Right lobe of liver (tissue), 6 donors: ENCODE results near the gene KRTAP9-3. TPM values are rescaled to one million over a fixed set of nuclear protein-coding genes. Genes with fewer than 3 reads are reported as not detected.
"Not testable (repeated sequence)": the region's sequence is repeated elsewhere in the genome, so short reads cannot be mapped to it uniquely, and the experiment has no call there.

Source experiments
- ATAC-seq, 4 donors: fragments of 200-7000 bp; cut with Tn5 transposase; one replicate each; pipeline ENCODE4 v1.9.1; 2020; ENCODE audit warnings: mild to moderate bottlenecking in 4 of 4, moderate library complexity in 4 of 4
- DNase-seq, 3 donors: peaks; one replicate each; pipeline ENCODE4 v3.0.0-alpha.2; 2020
- H3K27ac ChIP-seq, 3 donors: fragments of 200-600 bp; one replicate each; pipeline ENCODE4 v1.8.0; 2022
- H3K27me3 ChIP-seq, 2 donors: fragments of 200-600 bp; one replicate each; pipeline ENCODE4 v1.8.0; 2022
- H3K36me3 ChIP-seq, 4 donors: fragments of 200-600 bp; sonication (generic) in 1 of 4; one replicate each; pipeline versions ENCODE4 v1.5.1 to v1.8.0; 2017 to 2022; ENCODE audit warnings: control low read depth in 1 of 4
- H3K4me1 ChIP-seq, 4 donors: fragments of 200-600 bp; sonication (generic) in 1 of 4; one replicate each; pipeline versions ENCODE4 v1.5.1 to v1.8.0; 2017 to 2022; ENCODE audit warnings: control low read depth in 1 of 4
- H3K4me3 ChIP-seq, 3 donors: fragments of 200-600 bp; one replicate each; pipeline ENCODE4 v1.8.0; 2022
- H3K9me3 ChIP-seq, 4 donors: fragments of 200-600 bp; sonication (generic) in 1 of 4; one replicate each; pipeline versions ENCODE4 v1.5.1 to v1.8.0; 2017 to 2022; ENCODE audit warnings: control low read depth in 1 of 4
- CTCF ChIP-seq, 4 donors: fragments of 200-600 bp in 3 of 4; fragments of 450-650 bp in 1 of 4; IDR thresholded peaks; one replicate each; pipeline versions ENCODE4 v1.5.1 to v1.8.0; 2016 to 2022; ENCODE audit warnings: antibody characterized with exemption in 4 of 4, mild to moderate bottlenecking in 2 of 4
- POLR2A ChIP-seq: fragments of 450-650 bp; IDR thresholded peaks from one replicate; pipeline ENCODE4 v1.6.1; 2017; ENCODE audit warnings: antibody characterized with exemption, mild to moderate bottlenecking
- WGBS: methylation state at CpG from one replicate; pipeline ENCODE4 v1.1.6; 2018; ENCODE audit warnings: low coverage, low lambda C conversion rate; ENCODE audit not compliant: insufficient coverage; ENCODE audit errors: missing lambda C conversion rate; 5-methylcytosine and 5-hydroxymethylcytosine counted together
- intact Hi-C, 2 donors: fragments of 100-400 bp; cut with DNase I; formaldehyde crosslinking; loops; one replicate each; pipeline versions ENCODE4 v1.11.2 to v1.14.1; 2022
- small RNA-seq, 2 experiments: library from RNA; depleted of rRNA; stranded (forward); fragments of <200 nt; gene quantifications; one replicate each; pipeline ENCODE3, GENCODE V24; 2016
- total RNA-seq, 6 experiments: library from RNA; depleted of rRNA in 2 of 6; stranded (reverse); fragments of >200 nt in 2 of 6; fragmentation: NEBNext Ultra II Directional in 3 of 6; extraction: Animal tissue kit (Norgen Biotek cat#: 25700) in 3 of 6; gene quantifications; one replicate each; pipeline versions ENCODE4 v1.1.0 to v1.2.4, GENCODE V29; 2016 to 2023
- donor health status: DM: no; HTN: yes; CAD: no.
- donor health status: DM: no; HTN: no; CAD: no.
- donor health status: DM: no; HTN: no; CAD: no.
- donor health status: DM: no; HTN: yes; CAD: no.
- donor health status: DM: no; HTN: yes; CAD: no.

The KRTAP9-3 gene
- total RNA-seq, 6 experiments from 2014 or later: not detected

GRCh38 chr17:41271858-41272257 is 39.6 kb downstream of the KRTAP9-3 start:
- DNase-seq: no peak
- no peak overlapping the region for H3K4me3 ChIP-seq
- H3K4me1 ChIP-seq: no peaks in the 10 kb centered on the region
- ATAC-seq: no peak
- H3K27ac ChIP-seq: no peak overlapping the region
- TF ChIP-seq POLR2A: no peak
- TF ChIP-seq CTCF (IDR thresholded peaks at IDR 0.05): no peak
- H3K9me3 ChIP-seq: no peaks in the 10 kb centered on the region
- 13% methylated on average over 1 of the region's 1 CpG for WGBS
- intact Hi-C loops: no loop called here
- no peaks in the 10 kb centered on the region for H3K36me3 ChIP-seq
- no peaks in the 10 kb centered on the region for H3K27me3 ChIP-seq

DNA sequence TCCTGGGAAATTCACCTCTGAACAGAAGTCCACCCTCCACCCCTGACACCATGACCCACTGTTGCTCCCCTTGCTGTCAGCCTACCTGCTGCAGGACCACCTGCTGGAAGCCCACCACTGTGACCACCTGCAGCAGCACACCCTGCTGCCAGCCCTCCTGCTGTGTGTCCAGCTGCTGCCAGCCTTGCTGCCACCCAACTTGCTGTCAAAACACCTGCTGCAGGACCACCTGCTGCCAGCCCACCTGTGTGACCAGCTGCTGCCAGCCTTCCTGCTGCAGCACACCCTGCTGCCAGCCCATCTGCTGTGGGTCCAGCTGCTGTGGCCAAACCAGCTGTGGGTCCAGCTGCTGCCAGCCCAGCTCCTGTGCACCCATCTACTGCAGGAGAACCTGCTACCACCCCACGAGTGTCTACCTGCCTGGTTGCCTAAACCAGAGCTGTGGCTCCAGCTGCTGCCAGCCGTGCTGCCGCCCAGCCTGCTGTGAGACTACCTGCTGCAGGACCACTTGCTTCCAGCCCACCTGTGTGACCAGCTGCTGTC is 43.5 kb downstream of the KRTAP9-3 start, which contains the start of gene KRTAP9-7:
TSS of gene KRTAP9-7 (plus strand) at position 51 of the 543 bp plus-strand sequence. CDS start at position 51, 0 bp downstream.
- intact Hi-C loops, H3K27me3 ChIP-seq, H3K4me1 ChIP-seq, H3K4me3 ChIP-seq, H3K36me3 ChIP-seq, H3K27ac ChIP-seq, DNase-seq, H3K9me3 ChIP-seq, ATAC-seq: not testable (repeated sequence)
- no CpG with 5 or more reads among the region's 3 CpGs for WGBS

DNA sequence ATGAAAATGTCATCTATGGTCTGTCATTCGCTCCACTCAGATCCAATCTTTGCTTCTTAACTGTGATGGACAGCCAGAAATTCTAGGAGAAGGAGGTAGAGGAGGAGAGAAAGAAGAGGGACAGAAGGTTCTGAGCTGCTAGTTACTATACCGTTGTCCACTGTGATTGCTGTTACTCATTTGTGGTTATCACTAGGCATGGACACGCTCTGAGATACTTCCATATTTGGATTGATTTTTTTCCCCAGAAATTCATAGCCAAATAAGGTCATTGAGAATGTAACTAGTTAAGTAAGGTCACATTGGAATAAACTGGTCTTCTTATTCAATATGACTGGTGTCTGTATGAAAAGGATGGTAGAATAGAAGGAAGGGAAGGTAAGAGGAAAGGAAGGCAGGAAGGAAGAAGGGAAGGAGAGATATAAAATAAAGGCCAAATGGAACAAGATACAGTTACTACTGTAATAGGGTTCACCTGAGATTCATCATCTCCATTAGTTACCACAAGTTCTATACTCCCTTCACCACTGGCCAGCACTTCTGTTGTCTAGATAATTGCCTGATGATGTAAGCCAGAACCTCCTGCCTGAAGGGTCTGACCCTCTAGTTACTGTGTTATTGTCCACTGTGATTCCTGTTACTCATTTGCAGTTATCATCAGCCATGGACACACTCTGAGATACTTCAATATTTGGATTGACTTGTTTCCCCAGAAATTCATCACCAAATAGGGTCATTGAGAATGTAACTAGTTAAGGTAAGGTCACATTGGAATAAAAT is 46.1 kb downstream of the KRTAP9-3 start:
- no peak for TF ChIP-seq POLR2A
- no peak for TF ChIP-seq CTCF (IDR thresholded peaks at IDR 0.05)
- Histone ChIP-seq H3K27ac (no peak overlapping the region), H3K9me3 (no peaks in the 10 kb centered on the region), H3K27me3 (no peaks in the 10 kb centered on the region), H3K4me3 (no peak overlapping the region), H3K4me1 (no peaks in the 10 kb centered on the region), H3K36me3 (no peaks in the 10 kb centered on the region)
- WGBS: 64% methylated on average over 3 of the region's 3 CpGs
- ATAC-seq (no peak), DNase-seq (no peak)
- intact Hi-C loops: no loop called here

Small RNA genes within 50 kb of the gene (small RNA-seq; reads per million reads assigned to genes)
- gene KRTAP4-17P (0 reads per million in 2 experiments), gene KRTAP9-10P (0 reads per million in 2 experiments)

Other genes with a start within 250 kb of the KRTAP9-3 start
- not detected for gene KRT40, start 248.1 kb upstream of the KRTAP9-3 start, total RNA-seq
- not detected for gene KRTAP3-3, start 238.3 kb upstream of the KRTAP9-3 start, total RNA-seq
- not detected for gene KRTAP3-2, start 232.5 kb upstream of the KRTAP9-3 start, total RNA-seq
- not detected for gene KRTAP3-1, start 223.3 kb upstream of the KRTAP9-3 start, total RNA-seq
- gene KRTAP1-5, start 205.2 kb upstream of the KRTAP9-3 start, total RNA-seq: not detected
- gene KRTAP1-4, start 202.3 kb upstream of the KRTAP9-3 start, total RNA-seq: not detected
- not detected for gene KRTAP1-3, start 197.6 kb upstream of the KRTAP9-3 start, total RNA-seq
- gene KRTAP1-1, start 191.0 kb upstream of the KRTAP9-3 start, total RNA-seq: not detected
- not detected for gene KRTAP2-1, start 185.1 kb upstream of the KRTAP9-3 start, total RNA-seq
- not detected for gene KRTAP2-2, start 177.2 kb upstream of the KRTAP9-3 start, total RNA-seq
- gene KRTAP2-3, start 172.3 kb upstream of the KRTAP9-3 start, total RNA-seq: not detected
- gene KRTAP2-4, start 166.6 kb upstream of the KRTAP9-3 start, total RNA-seq: not detected
- gene KRTAP4-7, start 148.3 kb upstream of the KRTAP9-3 start, total RNA-seq: not detected
- not detected for gene KRTAP4-8, start 134.3 kb upstream of the KRTAP9-3 start, total RNA-seq
- gene KRTAP4-16, start 130.2 kb upstream of the KRTAP9-3 start, total RNA-seq: not detected
- gene KRTAP4-9, start 127.1 kb upstream of the KRTAP9-3 start, total RNA-seq: not detected
- gene KRTAP4-11, start 114.1 kb upstream of the KRTAP9-3 start, total RNA-seq: not detected
- not detected for gene KRTAP4-12, start 108.3 kb upstream of the KRTAP9-3 start, total RNA-seq
- gene KRTAP4-6, start 91.9 kb upstream of the KRTAP9-3 start, total RNA-seq: not detected
- gene KRTAP4-5, start 82.6 kb upstream of the KRTAP9-3 start, total RNA-seq: not detected
- not detected for gene KRTAP4-4, start 71.7 kb upstream of the KRTAP9-3 start, total RNA-seq
- not detected for gene KRTAP4-3, start 64.2 kb upstream of the KRTAP9-3 start, total RNA-seq
- not detected for gene KRTAP4-2, start 54.2 kb upstream of the KRTAP9-3 start, total RNA-seq
- not detected for gene KRTAP4-1, start 47.5 kb upstream of the KRTAP9-3 start, total RNA-seq
- not detected for gene KRTAP9-1, start 42.6 kb upstream of the KRTAP9-3 start, total RNA-seq
- gene KRTAP9-2, start 5.8 kb upstream of the KRTAP9-3 start, total RNA-seq: not detected
- gene KRTAP9-8, start 5.5 kb downstream of the KRTAP9-3 start, total RNA-seq: not detected
- gene KRTAP9-4, start 17.2 kb downstream of the KRTAP9-3 start, total RNA-seq: not detected
- gene KRTAP9-9, start 22.9 kb downstream of the KRTAP9-3 start, total RNA-seq: not detected
- gene KRTAP9-6, start 32.9 kb downstream of the KRTAP9-3 start, total RNA-seq: not detected
- not detected for gene KRTAP9-7, start 43.2 kb downstream of the KRTAP9-3 start, total RNA-seq
- not detected for gene KRTAP29-1, start 70.4 kb downstream of the KRTAP9-3 start, total RNA-seq
- not detected for gene KRTAP16-1, start 76.9 kb downstream of the KRTAP9-3 start, total RNA-seq
- gene KRTAP17-1, start 83.3 kb downstream of the KRTAP9-3 start, total RNA-seq: not detected
- not detected for gene KRT33A, start 118.4 kb downstream of the KRTAP9-3 start, total RNA-seq
- gene KRT33B, start 137.4 kb downstream of the KRTAP9-3 start, total RNA-seq: not detected
- gene KRT34, start 149.9 kb downstream of the KRTAP9-3 start, total RNA-seq: not detected
- gene KRT31, start 165.2 kb downstream of the KRTAP9-3 start, total RNA-seq: not detected
- gene KRT37, start 192.1 kb downstream of the KRTAP9-3 start, total RNA-seq: not detected
- gene KRT38, start 208.5 kb downstream of the KRTAP9-3 start, total RNA-seq: not detected
- not detected for gene KRT32, start 234.9 kb downstream of the KRTAP9-3 start, total RNA-seq
- not detected for gene KRT35, start 248.7 kb downstream of the KRTAP9-3 start, total RNA-seq